HEK293T (cell line): ENCODE results near the gene TBX1.

Experiments used
- CTCF ChIA-PET: fragments of 350-600 bp; formaldehyde crosslinking; extraction: SDS; loops from one replicate; lab custom pipeline; 2021; ENCODE audit warnings: antibody characterized with exemption, inconsistent platforms; lab: Yijun Ruan, JAX
- POLR2A ChIA-PET: fragments of 350-600 bp; formaldehyde crosslinking; extraction: SDS; loops from one replicate; lab custom pipeline; 2020; ENCODE audit warnings: antibody characterized with exemption, inconsistent platforms; lab: Yijun Ruan, JAX
- DNase-seq: peaks from one replicate; pipeline ENCODE4 v3.0.0; 2012; ENCODE audit warnings: mixed read lengths; ENCODE audit errors: extremely low spot score
- ARNT ChIP-seq: fragments of 450-650 bp; IDR thresholded peaks from 2 replicates; pipeline ENCODE4 v1.6.1; 2017; ENCODE audit warnings: mild to moderate bottlenecking
- BHLHE40 ChIP-seq: fragments of 450-650 bp; IDR thresholded peaks from 2 replicates; pipeline ENCODE4 v1.6.1; 2016; ENCODE audit warnings: mild to moderate bottlenecking, moderate library complexity, borderline replicate concordance
- CTBP1 ChIP-seq: fragments of 450-650 bp; IDR thresholded peaks from 2 replicates; pipeline ENCODE4 v1.6.1; 2016; ENCODE audit warnings: borderline replicate concordance
- ELF4 ChIP-seq: fragments of 450-650 bp; IDR thresholded peaks from 2 replicates; pipeline ENCODE4 v1.6.1; 2017; ENCODE audit warnings: antibody characterized with exemption
- FOXA1 ChIP-seq: fragments of 450-650 bp; IDR thresholded peaks from 2 replicates; pipeline ENCODE4 v1.6.1; 2016; ENCODE audit warnings: mild to moderate bottlenecking
- FOXK2 ChIP-seq: fragments of 450-650 bp; IDR thresholded peaks from 2 replicates; pipeline ENCODE4 v1.6.1; 2016; ENCODE audit warnings: mild to moderate bottlenecking
- FOXM1 ChIP-seq: fragments of 450-650 bp; IDR thresholded peaks from 2 replicates; pipeline ENCODE4 v1.6.1; 2017; ENCODE audit warnings: mild to moderate bottlenecking, borderline replicate concordance
- HDGF ChIP-seq: fragments of 450-650 bp; IDR thresholded peaks from 2 replicates; pipeline ENCODE4 v1.6.1; 2017; ENCODE audit warnings: antibody characterized with exemption, borderline replicate concordance
- L3MBTL2 ChIP-seq: fragments of 450-650 bp; conservative IDR thresholded peaks from 2 replicates; pipeline ENCODE4 v1.6.1; 2016; ENCODE audit warnings: mild to moderate bottlenecking
- LEF1 ChIP-seq: fragments of 450-650 bp; IDR thresholded peaks from 2 replicates; pipeline ENCODE4 v1.6.1; 2017; ENCODE audit warnings: mild to moderate bottlenecking, borderline replicate concordance
- NFRKB ChIP-seq: fragments of 450-650 bp; IDR thresholded peaks from 2 replicates; pipeline ENCODE4 v1.6.1; 2016; ENCODE audit warnings: mild to moderate bottlenecking, moderate library complexity
- SP1 ChIP-seq: fragments of 450-650 bp; IDR thresholded peaks from 2 replicates; pipeline ENCODE4 v1.6.1; 2017
- SUZ12 ChIP-seq: fragments of 450-650 bp; IDR thresholded peaks from 2 replicates; pipeline ENCODE4 v1.6.1; 2016; ENCODE audit warnings: mild to moderate bottlenecking
- TARDBP ChIP-seq: fragments of 450-650 bp; IDR thresholded peaks from 2 replicates; pipeline ENCODE4 v1.6.1; 2016
- ZNF384 ChIP-seq: fragments of 450-650 bp; IDR thresholded peaks from 2 replicates; pipeline ENCODE4 v1.6.1; 2016
- TF ChIP-seq, protein P1 (sequence below): fragments of 450-650 bp; IDR thresholded peaks from 2 replicates; pipeline ENCODE4 v1.6.1; 2016

The TBX1 gene

DNA sequence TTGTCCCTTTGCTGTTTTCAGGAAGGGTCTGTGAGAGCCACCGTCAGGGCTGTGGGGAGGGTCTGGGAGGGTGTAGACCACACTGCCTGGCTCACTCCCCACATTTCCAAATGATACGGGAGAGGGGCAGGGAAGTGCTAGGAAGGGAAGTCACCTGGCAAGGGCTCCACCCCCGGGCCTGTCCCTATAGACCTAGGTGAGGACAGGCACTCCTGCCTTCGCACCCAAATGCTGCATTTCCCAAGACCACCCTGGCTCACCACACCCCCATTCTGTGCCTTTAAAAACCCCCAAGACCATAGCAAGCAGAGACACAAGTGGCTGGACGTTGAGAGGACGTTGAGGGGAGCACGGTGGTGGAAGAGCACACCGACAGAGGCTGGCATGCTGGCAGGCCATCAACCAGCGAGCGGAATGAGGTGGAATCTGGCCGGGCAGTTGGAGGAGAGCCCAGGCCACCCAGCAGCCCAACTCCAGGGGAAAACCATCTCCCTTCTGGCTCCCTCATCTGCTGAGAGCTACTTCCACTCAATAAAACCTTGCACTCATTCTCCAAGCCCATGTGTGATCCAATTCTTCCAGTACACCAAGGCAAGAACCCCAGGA is 48.4 kb downstream of the TBX1 start:
- TF ChIP-seq BHLHE40 (no peak), CTBP1 (no peak), ZNF384 (no peak), FOXK2 (no peak), FOXM1 (no peak), SP1 (no peak), NFRKB (no peak), LEF1 (no peak), ARNT (no peak), TARDBP (no peak), ELF4 (no peak), FOXA1 (no peak), L3MBTL2 (no peak)
- ChIA-PET CTCF (no interaction called here), POLR2A (no interaction called here)
- no peak for DNase-seq

DNA sequence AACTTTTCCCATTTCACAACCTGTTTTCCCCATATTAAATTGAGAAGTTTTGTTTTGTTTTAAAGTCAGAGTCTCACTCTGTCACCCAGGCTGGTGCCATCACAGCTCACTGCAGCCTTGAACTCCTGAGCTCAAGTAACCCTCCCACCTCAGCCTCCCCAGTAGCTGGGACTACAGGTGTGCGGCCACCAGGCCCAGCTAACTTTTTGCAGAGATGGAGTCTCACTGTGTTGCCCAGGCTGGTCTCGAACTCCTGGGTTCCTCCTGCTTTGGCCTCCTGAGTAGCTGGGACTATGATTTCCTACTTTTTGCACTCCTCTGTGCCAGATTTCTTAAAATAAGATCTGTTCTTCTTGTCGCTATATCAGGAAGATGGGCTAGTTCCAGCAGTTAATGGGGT is 49.2 kb downstream of the TBX1 start:
- no peak for TF ChIP-seq HDGF
- TF ChIP-seq ELF4 = no peak
- no peak for TF ChIP-seq ZNF384
- no peak for TF ChIP-seq FOXA1
- TF ChIP-seq SUZ12 = no peak
- ChIA-PET CTCF (no interaction called here), POLR2A (no interaction called here)
- no peak for DNase-seq

DNA sequence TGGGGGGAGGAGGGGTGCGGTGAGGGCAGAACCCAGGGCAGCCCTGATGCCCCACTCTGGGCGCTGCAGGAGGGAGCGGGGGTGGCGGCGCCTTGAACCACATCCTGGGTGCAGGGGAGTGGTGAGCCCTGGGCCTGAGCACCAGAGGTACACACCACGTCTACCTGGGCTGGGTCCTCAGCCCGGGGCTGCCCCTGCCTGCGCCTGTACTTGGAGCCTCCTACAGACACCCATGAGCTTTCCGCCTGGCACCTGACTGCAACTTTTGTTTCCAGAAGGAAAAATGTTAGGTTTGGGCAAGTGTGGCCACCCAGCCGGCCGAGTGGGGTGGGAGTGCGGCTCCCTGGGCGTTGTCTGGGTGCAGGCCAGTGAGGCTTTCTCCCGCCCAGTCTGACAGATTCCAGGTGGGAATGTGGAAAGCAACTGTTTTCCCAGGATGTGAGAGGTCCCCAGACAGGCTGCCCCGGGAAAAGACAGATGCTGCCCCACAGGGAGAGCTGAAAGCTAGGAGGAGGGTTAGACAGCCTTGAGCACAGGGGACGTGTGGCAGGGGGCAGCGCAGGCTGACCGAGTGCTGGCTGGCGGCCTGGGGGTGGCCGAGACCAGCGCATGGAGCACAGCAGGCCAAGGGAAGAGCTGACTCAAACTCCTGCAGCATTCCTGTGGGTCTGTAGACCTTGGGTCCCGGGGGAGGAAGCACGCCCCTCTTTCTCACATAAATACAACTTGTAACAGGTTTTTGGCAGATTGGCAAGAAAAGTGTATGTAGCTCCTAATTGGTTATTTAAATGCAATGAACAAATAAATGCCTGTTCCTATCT is 50.0 kb downstream of the TBX1 start:
- no peak for TF ChIP-seq TARDBP
- no peak for TF ChIP-seq FOXA1
- TF ChIP-seq FOXM1 = no peak
- TF ChIP-seq SUZ12 = no peak
- no peak for TF ChIP-seq LEF1
- no peak for TF ChIP-seq SP1
- no peak for TF ChIP-seq FOXK2
- TF ChIP-seq ELF4 = no peak
- TF ChIP-seq BHLHE40 = no peak
- TF ChIP-seq ZNF384 = no peak
- no peak for TF ChIP-seq CTBP1
- TF ChIP-seq ARNT = no peak
- TF ChIP-seq L3MBTL2 = no peak
- TF ChIP-seq, protein P1, sequence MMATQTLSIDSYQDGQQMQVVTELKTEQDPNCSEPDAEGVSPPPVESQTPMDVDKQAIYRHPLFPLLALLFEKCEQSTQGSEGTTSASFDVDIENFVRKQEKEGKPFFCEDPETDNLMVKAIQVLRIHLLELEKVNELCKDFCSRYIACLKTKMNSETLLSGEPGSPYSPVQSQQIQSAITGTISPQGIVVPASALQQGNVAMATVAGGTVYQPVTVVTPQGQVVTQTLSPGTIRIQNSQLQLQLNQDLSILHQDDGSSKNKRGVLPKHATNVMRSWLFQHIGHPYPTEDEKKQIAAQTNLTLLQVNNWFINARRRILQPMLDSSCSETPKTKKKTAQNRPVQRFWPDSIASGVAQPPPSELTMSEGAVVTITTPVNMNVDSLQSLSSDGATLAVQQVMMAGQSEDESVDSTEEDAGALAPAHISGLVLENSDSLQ = no peak
- TF ChIP-seq HDGF = no peak
- no peak for TF ChIP-seq NFRKB
- ChIA-PET CTCF (no interaction called here), POLR2A (interaction anchor here (0.7 kb wide), 1 partner anchor 22 kb away, joined by 3 read pairs; no protein-coding TSS in a partner anchor)
- no peak for DNase-seq

DNA sequence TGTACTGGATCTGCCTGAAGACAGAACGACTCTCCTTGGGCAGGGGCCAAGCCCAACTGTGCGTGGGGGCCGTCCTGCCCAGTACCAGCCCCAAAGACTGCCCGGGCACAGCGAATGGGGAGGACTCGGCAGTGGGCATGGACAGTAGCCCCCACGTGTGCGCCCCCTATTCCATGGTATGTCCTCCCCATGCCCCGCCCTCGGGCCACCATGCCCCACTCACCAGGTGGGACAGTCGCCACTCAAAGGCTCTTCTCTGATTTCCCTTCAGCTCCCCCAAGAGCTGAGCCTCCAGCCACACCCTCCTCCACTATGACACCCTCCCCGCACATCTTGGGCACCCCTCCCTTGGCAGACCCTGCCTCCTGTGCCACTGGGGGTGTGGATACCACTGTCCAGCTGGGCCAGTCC is 50.6 kb downstream of the TBX1 start:
- CTCF ChIA-PET = no interaction called here
- DNase-seq = no peak
- POLR2A ChIA-PET = interaction anchor here (0.7 kb wide), 1 partner anchor 21 kb away, joined by 3 read pairs; no protein-coding TSS in a partner anchor
- TF ChIP-seq FOXM1 = no peak
- TF ChIP-seq L3MBTL2 = no peak
- no peak for TF ChIP-seq HDGF
- no peak for TF ChIP-seq FOXA1
- TF ChIP-seq, protein P1 = no peak
- no peak for TF ChIP-seq ZNF384
- TF ChIP-seq LEF1 = no peak
- no peak for TF ChIP-seq FOXK2
- no peak for TF ChIP-seq SUZ12
- no peak for TF ChIP-seq SP1
- no peak for TF ChIP-seq ARNT
- TF ChIP-seq BHLHE40 = no peak
- no peak for TF ChIP-seq ELF4
- no peak for TF ChIP-seq NFRKB
- TF ChIP-seq TARDBP = no peak
- TF ChIP-seq CTBP1 = no peak

DNA sequence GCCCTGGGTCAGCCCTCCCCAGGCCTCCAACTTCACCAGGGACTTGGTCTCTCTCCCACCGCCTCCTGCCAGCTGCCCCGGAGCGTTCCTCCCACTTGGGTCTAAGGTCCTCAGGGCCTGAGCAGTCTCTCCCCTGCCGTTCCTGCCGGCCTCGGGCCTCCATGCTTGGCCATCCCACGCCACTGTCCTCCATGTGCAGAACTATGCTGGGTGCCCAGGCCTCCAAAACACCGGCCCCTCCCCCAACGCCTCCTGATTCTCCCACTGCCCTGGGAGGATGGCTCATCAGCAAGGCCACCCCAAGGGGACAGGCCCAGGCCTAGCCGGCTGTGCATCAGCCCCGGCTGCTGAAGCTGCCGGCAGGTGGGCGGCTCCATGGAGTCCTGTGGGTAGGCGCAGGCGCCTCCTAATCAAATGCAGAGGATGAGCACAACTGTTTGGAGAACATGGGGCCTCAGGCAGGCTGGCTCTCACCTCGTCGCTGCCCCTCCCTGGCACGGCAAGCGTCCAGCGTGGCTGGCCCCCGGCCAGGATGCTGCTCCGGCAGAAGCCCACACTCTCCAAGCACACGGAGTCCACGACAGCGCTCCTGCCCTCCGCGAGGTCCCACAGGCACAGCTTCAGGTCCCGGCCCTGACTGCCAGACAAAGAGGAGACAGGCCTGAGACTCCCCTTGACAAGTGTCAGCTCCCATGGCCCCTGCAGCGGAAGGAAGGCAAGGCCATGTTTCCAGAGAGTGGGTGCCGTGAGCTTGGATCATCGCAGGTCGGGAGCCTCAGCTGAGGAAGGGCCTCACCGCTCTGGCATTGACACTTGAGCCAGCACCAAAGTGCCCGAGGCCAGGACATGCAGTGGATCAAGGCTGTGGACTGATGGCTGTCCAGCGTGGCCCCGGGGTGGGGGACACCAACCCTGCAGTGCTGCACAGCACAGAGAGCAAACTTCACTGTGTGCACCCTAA is 51.5 kb downstream of the TBX1 start:
- ChIA-PET POLR2A (no interaction called here), CTCF (no interaction called here)
- TF ChIP-seq ARNT = no peak
- no peak for TF ChIP-seq SUZ12
- no peak for TF ChIP-seq HDGF
- DNase-seq = no peak

DNA sequence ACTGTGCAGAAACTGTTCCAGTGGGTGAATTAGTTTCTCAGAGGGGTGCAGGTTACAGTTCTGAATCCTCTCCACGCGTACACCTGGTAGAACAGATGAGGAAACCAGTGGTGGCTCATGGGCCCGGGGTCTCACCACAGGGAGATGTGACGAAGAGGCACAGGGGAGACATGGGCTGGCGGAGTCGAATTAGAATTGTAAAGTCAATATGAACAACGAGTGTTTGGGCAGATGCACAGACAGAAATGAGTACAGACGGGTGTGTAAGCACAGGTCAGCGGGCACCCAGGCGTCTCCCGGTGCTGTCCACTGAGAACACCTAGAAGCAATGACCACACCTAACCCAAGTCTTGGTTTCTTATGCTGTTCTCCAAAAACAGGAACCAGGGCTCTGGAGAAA is 52.3 kb downstream of the TBX1 start:
- ChIA-PET CTCF (no interaction called here), POLR2A (no interaction called here)
- TF ChIP-seq CTBP1 (no peak), ARNT (no peak), NFRKB (no peak), SP1 (no peak), ELF4 (no peak), L3MBTL2 (no peak), FOXM1 (no peak), BHLHE40 (no peak), HDGF (no peak), FOXK2 (no peak), FOXA1 (no peak), LEF1 (no peak), ZNF384 (no peak)
- TF ChIP-seq, protein P1 = no peak
- no peak for DNase-seq
